ENCODE data around the gene ICE2. TPM values are rescaled to one million over a fixed set of nuclear protein-coding genes. Genes with fewer than 3 reads are reported as not detected.

The ICE2 gene
- total and polyA plus RNA-seq, 2 of the 8 experiments (the other 6 are each of a cell fraction or from before 2014, with no cell fraction given), result 40.0 to 87.3 TPM

DNA sequence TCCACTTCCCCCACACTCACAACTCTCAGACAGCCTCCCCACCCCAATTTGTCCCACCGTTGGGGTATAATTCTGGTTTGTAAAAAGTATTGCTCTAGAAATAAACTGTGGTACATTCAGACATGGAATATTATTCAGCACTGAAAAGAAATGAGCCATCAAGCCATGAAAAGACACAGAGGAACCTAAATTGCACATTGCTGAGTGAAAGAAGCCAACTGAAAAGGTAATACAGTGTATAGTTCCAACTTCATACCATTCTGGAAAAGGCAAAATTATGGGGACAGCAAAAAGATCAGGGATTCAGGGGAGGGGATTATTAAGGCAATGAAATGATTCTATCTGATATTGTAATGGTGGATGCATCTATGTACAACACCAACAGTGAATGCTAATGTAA lies 91.6 kb downstream of the ICE2 start (continued):
- TF ChIP-seq, protein P1, sequence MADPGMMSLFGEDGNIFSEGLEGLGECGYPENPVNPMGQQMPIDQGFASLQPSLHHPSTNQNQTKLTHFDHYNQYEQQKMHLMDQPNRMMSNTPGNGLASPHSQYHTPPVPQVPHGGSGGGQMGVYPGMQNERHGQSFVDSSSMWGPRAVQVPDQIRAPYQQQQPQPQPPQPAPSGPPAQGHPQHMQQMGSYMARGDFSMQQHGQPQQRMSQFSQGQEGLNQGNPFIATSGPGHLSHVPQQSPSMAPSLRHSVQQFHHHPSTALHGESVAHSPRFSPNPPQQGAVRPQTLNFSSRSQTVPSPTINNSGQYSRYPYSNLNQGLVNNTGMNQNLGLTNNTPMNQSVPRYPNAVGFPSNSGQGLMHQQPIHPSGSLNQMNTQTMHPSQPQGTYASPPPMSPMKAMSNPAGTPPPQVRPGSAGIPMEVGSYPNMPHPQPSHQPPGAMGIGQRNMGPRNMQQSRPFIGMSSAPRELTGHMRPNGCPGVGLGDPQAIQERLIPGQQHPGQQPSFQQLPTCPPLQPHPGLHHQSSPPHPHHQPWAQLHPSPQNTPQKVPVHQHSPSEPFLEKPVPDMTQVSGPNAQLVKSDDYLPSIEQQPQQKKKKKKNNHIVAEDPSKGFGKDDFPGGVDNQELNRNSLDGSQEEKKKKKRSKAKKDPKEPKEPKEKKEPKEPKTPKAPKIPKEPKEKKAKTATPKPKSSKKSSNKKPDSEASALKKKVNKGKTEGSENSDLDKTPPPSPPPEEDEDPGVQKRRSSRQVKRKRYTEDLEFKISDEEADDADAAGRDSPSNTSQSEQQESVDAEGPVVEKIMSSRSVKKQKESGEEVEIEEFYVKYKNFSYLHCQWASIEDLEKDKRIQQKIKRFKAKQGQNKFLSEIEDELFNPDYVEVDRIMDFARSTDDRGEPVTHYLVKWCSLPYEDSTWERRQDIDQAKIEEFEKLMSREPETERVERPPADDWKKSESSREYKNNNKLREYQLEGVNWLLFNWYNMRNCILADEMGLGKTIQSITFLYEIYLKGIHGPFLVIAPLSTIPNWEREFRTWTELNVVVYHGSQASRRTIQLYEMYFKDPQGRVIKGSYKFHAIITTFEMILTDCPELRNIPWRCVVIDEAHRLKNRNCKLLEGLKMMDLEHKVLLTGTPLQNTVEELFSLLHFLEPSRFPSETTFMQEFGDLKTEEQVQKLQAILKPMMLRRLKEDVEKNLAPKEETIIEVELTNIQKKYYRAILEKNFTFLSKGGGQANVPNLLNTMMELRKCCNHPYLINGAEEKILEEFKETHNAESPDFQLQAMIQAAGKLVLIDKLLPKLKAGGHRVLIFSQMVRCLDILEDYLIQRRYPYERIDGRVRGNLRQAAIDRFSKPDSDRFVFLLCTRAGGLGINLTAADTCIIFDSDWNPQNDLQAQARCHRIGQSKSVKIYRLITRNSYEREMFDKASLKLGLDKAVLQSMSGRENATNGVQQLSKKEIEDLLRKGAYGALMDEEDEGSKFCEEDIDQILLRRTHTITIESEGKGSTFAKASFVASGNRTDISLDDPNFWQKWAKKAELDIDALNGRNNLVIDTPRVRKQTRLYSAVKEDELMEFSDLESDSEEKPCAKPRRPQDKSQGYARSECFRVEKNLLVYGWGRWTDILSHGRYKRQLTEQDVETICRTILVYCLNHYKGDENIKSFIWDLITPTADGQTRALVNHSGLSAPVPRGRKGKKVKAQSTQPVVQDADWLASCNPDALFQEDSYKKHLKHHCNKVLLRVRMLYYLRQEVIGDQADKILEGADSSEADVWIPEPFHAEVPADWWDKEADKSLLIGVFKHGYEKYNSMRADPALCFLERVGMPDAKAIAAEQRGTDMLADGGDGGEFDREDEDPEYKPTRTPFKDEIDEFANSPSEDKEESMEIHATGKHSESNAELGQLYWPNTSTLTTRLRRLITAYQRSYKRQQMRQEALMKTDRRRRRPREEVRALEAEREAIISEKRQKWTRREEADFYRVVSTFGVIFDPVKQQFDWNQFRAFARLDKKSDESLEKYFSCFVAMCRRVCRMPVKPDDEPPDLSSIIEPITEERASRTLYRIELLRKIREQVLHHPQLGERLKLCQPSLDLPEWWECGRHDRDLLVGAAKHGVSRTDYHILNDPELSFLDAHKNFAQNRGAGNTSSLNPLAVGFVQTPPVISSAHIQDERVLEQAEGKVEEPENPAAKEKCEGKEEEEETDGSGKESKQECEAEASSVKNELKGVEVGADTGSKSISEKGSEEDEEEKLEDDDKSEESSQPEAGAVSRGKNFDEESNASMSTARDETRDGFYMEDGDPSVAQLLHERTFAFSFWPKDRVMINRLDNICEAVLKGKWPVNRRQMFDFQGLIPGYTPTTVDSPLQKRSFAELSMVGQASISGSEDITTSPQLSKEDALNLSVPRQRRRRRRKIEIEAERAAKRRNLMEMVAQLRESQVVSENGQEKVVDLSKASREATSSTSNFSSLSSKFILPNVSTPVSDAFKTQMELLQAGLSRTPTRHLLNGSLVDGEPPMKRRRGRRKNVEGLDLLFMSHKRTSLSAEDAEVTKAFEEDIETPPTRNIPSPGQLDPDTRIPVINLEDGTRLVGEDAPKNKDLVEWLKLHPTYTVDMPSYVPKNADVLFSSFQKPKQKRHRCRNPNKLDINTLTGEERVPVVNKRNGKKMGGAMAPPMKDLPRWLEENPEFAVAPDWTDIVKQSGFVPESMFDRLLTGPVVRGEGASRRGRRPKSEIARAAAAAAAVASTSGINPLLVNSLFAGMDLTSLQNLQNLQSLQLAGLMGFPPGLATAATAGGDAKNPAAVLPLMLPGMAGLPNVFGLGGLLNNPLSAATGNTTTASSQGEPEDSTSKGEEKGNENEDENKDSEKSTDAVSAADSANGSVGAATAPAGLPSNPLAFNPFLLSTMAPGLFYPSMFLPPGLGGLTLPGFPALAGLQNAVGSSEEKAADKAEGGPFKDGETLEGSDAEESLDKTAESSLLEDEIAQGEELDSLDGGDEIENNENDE (IDR thresholded peaks at IDR 0.05; ENCODE audit: insufficient replicate concordance, low read length), result no peak
- TF ChIP-seq GABPA (IDR thresholded peaks at IDR 0.05; ENCODE audit: borderline replicate concordance, insufficient read depth, low read length) (no peak), RXRA (IDR thresholded peaks at IDR 0.05; ENCODE audit: insufficient read depth, low read depth, low read length) (no peak), RFX5 (IDR thresholded peaks at IDR 0.05; ENCODE audit: borderline replicate concordance, low read depth, low read length) (no peak), TAF1 (IDR thresholded peaks at IDR 0.05; ENCODE audit: low read depth, low read length) (no peak), NRF1 (IDR thresholded peaks at IDR 0.05; ENCODE audit: low read depth, low read length) (no peak), SIRT6 (IDR thresholded peaks at IDR 0.05; ENCODE audit: low read length) (no peak), SP1 (IDR thresholded peaks at IDR 0.05; ENCODE audit: low read depth, low read length) (no peak), KDM1A (IDR thresholded peaks at IDR 0.05; ENCODE audit: borderline replicate concordance, low read length) (no peak), KDM4A (IDR thresholded peaks at IDR 0.05; ENCODE audit: low read depth, low read length, severe bottlenecking) (no peak), CBX8 (IDR thresholded peaks at IDR 0.05; ENCODE audit: borderline replicate concordance, low read depth, low read length) (no peak), GTF2F1 (IDR thresholded peaks at IDR 0.05; ENCODE audit: borderline replicate concordance, low read depth, low read length) (no peak), RBBP5 (IDR thresholded peaks at IDR 0.05; ENCODE audit: borderline replicate concordance, low read depth, low read length) (no peak)

Data from H1 (cell line).